ENCODE results near the gene ARPC5L. TPM values are rescaled to one million over a fixed set of nuclear protein-coding genes. Genes with fewer than 3 reads are reported as not detected.

The ARPC5L gene
- total RNA-seq, 1 donor: 13.5 TPM

DNA sequence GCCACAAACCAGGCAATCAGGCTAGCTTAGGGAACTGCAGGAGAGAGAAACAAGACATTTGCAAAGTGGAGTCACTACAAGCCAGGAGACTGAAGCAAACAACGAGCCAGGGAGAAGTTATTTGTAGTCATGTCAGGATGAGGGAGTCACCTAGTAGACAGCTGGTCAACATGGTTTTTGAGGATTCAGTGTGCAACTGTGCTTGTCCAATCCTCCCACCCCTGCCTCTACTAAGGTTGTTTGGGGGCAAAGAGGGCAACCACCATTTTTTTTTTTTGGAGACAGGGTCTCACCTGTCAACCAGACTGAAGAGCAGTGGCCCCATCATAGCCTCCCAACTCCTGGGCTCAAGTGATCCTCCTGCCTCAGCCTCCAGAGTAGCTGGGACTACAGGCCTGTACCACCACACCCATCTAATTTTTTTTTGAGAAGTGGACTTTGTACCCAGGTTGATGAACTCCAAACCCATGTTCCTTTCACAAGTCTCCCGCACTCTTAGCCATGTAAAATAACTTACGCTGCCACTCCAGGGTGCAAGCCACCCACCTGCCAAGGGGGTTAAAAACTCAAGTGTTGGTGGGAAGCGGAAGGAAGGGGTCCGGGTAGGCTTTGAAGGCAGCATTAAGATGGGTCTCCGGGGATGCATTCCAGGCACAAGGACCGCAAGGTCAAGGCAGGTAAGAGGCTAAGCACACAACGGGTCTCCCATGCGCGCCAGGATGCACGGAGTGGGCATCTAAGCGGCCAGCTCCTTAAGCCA lies 1.2 kb upstream of the ARPC5L start:
- no peak for DNase-seq (ENCODE audit: low read depth in 2 of 3, low spot score in 2 of 3)

DNA sequence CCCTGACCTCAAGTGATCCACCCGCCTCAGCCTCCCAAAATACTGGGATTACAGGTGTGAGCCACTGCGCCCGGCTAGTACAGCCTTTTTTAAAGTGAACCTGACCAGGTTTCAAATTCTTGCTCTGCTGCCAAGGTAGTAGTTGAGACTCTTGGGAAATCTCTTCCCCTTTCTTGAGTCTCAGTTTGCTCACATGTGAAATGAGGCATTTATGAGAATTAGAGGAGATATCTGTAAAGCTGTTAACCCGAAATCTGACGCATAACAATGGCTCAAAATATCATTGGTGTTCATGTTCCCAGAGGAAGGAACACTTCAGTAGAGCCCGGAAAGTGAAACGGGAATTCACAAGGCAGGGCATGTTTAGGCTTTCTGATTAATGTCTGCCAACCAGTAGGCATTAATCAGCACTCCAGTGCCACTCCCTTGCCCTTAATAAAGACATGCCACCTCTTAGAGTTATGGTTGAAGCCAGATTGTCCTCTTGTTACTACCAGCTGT lies 1.5 kb downstream of the ARPC5L start:
- no peak for DNase-seq (ENCODE audit: low read depth in 2 of 3, low spot score in 2 of 3)

DNA sequence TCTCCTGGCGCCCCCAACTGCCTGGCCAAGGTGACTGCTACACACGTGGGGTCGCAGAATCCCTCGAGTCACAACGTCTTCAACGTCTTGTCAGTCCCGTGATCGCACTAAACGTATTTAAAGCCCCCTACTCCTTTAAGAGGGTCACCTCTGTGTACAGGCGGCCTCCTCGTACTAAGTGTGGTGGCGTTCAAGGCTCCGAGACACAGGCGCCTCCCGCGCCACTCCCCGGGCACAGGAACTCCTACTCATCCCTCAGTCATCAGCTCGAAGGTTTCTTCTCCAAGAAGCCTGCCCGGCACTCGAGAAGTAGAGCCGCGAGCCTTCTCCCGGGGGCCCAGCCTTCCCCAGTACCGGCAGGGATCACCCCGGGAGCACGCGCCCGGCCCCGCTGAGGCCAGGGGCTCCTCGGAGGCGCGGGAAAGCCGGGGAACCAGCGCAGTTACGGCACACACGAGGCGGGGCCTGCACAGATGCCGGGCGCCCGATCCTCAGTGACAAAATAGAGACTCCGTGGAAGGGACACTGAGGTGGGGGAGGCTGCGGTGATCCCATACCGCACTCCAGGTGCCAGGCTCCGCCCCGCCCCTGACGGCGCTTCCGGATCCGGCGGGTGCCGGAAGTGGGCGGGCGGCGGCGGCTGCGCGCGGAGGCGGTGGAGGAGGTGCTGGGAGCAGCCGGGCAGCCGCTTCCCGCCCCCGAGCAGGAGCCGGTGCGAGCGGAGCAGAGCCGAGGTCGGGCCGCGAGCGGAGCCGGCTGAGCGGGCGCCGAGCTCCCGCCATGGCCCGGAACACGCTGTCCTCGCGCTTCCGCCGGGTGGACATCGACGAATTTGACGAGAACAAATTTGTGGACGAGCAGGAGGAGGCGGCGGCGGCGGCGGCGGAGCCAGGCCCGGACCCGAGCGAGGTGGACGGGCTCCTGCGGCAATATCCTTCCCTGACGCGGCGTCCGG lies 6.9 kb downstream of the ARPC5L start:
- DNase-seq (ENCODE audit: low read depth in 2 of 3, low spot score in 2 of 3): peak; percentile 75 to 94 (median 91)

DNA sequence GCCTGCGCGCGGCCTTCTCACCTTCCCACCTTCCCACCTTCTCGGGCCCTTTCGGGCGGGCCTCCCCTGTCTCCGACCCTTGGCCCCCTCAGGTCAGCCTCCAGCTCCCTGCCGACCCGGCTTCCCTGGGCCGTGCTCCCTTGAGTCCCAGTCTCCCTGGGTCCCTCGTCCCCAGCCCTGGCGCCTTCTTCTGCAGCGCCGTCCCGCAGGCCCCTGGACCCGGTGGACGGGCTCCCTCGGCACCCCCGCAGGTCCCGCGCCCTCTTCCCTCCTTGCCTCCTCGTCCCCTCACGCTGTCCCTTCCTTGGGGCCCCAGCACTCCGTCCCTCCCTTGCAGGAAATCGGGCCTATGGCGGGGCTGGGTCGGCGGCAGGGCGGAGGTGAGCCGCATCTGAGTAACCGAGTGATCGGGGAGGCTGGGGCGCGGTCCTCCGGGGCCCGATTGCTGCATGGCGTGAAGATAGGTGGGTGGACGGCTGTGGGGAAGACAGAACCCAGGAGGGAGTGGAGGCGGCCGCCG lies 7.6 kb downstream of the ARPC5L start:
- no peak for DNase-seq (ENCODE audit: low read depth in 2 of 3, low spot score in 2 of 3)

DNA sequence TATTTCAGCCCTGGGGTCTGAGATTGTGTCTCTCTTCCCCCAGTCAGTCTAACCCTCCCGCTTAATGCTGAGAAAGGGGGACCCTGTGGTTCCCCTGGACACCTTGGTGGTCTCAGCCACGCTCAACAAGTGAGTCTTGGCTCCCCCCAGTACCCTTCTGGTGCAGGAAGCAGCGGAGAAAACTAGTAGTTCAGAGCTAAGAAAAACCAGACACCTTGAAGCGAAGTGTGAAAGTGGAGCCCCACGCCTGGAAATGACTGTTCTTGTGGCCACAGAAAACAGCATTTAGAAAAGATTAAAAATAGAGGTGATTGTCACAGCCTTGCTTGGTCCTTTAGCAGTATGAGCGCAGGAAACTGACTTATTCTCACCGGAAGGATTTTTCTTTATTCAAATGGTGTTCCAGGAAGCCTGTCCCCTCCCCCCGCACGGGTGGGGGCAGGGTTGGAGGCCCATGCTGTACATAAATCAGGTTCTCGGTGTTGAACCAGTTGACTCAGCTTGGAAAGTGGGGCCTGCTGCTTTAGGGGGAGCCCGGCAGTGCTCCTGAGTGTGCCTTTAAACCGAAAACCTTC lies 8.1 kb downstream of the ARPC5L start:
- peak in 2 of 3 donors; percentile 80 to 82 for DNase-seq (ENCODE audit: low read depth in 2 of 3, low spot score in 2 of 3)

DNA sequence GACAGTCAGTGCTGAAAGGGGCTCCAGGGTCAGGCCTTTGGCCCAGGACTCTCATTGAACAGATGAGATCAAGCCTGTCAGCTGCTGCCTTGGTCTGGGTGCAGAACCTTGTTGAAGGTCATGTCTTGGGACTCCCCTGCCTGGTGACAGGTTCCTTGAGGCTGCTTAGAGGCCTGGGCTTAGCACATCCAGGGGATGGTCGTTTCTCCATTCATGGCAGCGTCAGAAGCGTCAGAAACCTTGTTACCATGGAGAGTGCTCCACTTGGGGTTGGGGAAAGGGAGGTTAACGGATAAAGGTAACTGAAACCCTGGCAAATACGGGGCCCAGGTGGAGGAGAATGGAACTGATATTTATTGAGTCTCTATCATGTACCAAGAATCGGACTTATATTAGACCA lies 8.8 kb downstream of the ARPC5L start:
- DNase-seq (ENCODE audit: low read depth in 2 of 3, low spot score in 2 of 3): peak in 1 of 3 donors; percentile 19

DNA sequence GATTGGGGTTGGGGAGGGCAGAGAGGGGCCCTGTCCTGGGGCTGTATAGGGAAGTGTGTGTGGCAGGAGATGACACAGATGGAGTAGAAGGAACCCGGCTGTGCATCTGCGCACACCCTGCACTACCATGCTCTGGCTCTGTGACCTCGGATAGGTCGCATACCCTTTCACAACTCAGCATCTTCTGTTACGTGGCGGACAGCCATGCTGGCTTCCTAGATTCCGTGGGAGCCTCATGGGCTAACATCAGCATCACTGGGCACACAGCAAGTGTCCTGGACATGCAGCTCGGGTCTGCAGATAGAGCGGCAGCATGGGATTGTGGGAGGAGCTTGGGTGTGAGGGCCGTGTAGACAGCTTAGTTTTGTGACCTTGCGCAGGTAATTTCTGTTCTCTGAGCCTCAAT lies 9.2 kb downstream of the ARPC5L start:
- no peak for DNase-seq (ENCODE audit: low read depth in 2 of 3, low spot score in 2 of 3)

DNA sequence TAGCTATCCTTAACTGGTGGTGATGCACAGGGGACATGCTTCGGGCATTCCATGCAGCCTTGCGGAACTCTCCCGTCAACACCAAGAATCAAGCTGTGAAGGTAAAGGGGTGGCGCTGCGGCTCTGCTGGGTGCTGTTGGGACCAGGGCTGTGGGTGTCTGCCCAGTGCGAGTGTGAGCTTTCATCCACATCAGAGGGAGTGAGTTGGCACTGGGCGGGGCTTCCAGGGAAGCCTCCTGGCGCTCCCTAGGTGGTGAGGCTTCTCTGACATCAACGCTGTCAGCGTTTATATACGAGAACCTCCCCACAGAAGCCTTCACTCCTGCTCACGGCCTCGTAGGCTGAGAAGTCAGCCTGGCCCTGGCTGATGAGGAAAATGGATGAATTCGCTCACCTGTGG lies 11.7 kb downstream of the ARPC5L start:
- DNase-seq (ENCODE audit: low read depth in 2 of 3, low spot score in 2 of 3): no peak

DNA sequence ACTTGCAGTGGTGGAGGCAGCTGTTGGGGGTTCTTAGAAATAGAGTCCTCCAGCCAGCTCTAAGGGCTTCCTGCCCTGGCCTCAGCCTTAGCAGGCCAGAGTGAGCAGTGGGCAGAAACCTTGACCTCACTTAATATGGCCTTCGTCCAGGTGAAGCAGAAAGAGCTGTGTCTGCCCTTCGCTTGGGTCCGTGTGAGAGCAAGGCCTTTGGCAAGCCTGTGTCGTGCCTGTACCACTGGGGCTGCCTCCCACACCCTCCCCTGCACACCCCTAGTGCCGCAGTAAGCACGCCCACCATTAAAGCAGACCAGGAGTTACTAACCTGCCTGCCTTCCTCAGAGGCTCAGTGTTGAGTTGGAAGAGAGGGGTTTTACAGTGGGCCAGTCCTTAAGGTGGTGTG lies 13.6 kb downstream of the ARPC5L start:
- no peak for DNase-seq (ENCODE audit: low read depth in 2 of 3, low spot score in 2 of 3)

DNA sequence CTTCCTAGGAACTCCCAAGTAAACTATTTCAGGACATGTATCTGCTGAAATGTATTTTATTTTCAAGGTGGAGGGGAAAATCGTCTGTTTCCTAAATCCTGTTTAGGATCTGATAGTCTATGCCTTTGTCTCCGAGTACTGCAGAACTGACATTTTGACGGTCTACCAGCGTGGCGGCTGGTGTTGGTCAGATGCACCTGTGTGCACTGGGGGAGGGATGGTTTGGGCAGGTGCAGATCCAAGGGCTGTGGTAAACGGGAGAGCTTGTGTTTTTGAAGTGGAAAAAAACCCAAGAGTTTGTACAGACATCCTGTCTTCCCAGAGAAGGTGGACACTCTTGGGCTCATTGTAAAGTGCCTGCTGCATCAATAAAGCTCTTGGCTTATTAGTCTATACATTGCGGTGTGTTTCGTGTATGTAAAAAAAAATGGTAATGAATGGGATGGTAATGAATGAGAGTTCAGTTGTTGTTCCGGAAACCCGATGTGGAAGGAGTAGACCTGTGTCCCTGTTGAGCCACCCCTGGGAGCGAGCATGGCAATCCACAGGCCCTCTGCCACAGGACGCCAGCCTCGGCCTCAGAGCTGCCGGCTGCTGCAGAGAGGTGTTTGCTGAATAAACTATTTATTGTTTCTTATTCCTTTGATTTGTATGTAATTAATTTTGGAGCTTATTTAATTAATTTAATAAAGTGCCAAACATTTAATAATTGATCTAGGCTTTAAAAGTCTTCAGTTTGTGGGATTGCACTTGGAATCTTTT lies 15.3 kb downstream of the ARPC5L start:
- no peak for DNase-seq (ENCODE audit: low read depth in 2 of 3, low spot score in 2 of 3)

DNA sequence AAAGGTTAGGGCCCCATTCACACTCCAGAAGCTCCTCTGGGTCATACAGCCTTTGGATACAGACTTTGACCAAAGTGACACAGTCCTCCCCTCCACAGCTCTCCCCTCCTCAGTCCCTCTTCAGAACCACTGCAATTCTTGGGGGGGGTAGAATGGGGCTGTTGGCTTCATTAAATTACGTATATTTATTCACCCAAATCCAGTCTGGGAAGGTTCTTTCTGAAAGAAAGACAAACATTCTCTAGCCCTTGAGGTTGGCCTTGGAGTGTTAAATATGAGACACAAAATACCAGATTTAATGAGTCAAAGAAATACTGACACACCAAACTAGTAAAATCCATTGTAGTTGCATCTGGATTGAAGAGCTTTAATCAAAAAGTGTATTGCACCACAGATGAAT lies 16.1 kb downstream of the ARPC5L start:
- DNase-seq (ENCODE audit: low read depth in 2 of 3, low spot score in 2 of 3): no peak

DNA sequence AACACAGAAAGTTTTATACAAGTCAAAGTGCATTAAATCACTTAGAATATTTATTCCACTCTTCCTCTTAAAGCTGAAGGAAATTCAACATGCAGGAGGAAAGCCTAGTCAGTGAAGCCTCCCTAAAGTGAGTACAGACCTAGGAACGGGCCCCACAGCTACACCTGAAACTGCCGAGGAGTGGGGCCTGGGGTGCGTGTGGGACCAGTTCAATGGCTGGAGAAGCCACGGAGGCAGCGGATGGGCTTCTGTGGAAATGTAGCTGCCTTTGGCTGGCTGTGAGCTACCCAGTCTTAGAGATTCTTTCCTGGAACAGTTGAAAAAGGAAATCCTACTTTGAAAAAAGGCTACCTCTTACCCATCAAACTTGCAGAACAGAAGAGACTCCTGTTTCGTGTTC lies 16.6 kb downstream of the ARPC5L start:
- no peak for DNase-seq (ENCODE audit: low read depth in 2 of 3, low spot score in 2 of 3)

DNA sequence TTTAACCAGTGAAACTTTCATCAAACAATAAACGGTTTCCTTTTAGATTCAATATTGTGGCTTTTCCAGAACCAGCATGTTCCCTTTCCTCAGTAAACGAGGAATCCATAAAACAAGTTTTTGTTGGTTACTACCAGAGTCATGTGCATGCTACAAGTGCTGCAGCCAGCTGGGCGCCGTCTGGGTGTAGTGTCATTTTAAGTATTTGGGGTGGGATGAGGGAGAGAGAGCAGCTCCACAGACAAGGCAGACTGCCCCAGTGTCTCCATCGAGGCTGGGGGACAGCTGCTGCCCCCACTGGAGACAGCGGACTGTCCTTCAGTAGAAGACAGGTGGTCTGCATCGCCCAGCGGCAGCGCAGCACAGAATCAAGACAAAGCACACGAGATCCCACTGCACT lies 17.3 kb downstream of the ARPC5L start:
- no peak for DNase-seq (ENCODE audit: low read depth in 2 of 3, low spot score in 2 of 3)

DNA sequence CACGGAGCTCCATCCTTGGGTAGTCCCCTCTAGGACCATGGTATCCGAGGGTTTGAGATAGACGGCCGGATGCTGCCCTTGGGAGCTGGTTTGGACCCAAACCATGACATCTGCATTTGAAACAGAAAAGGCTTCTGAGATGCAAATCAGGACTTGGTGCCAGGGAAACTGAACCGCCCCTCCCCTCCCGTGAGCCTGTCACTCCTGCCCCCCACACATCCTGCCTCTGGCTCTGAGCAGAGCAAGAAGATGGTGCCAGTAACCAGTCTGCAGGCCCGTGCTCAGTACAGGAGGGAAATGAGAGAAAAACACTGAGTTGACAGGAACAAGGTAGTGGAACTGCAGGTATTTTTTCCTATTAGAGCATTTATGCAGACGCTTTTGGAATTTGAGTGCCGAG lies 18.6 kb downstream of the ARPC5L start:
- DNase-seq (ENCODE audit: low read depth in 2 of 3, low spot score in 2 of 3): no peak

DNA sequence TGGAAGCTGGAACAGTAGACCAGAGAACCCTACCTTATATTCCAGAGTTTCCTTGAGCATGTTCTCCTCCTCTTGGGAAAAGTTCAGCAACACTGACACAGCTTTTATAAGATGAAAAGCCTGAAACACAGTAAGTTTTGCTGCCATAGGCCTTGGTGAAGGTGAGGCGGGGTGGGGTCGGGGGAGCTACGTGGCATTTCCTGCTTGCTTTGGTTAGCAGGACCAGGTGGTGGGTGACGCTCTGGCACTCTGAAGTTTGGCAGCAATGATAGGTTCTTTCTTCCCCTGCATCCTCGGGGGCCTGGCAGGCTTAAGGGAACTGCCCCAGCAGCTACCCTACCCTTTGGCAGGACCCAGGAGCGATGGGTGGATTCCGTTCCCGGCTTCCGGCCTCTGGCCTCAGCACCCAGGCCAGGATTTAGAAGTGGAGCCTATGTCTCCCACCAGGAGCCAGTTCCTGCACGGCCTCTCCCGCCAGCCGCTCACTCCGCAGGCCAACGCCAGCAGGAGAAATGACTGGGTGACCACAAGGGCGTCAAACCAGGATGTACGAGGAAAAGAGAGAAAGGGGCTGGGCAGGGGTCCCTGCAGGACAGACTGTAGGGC lies 19.3 kb downstream of the ARPC5L start:
- no peak for DNase-seq (ENCODE audit: low read depth in 2 of 3, low spot score in 2 of 3)

DNA sequence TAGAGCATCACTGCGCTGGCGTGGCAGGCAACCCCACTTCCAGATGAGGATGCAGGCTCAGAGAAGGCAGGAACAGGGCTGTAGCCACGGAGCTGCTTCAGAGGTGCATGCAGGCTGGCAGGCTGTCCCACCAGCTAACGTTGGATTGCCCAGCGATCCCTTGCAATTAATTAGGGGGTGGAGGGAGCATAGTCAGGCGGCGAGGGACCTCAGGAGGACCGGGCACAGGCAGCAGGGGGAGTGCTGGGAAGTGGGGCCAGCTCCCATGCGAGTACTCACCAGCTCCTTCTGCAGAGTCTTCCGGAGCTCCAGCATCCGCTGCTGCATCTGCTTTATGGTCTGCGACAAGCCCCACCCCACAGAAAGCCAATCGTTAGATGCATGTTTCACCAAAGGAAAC lies 20.3 kb downstream of the ARPC5L start:
- DNase-seq (ENCODE audit: low read depth in 2 of 3, low spot score in 2 of 3): no peak

DNA sequence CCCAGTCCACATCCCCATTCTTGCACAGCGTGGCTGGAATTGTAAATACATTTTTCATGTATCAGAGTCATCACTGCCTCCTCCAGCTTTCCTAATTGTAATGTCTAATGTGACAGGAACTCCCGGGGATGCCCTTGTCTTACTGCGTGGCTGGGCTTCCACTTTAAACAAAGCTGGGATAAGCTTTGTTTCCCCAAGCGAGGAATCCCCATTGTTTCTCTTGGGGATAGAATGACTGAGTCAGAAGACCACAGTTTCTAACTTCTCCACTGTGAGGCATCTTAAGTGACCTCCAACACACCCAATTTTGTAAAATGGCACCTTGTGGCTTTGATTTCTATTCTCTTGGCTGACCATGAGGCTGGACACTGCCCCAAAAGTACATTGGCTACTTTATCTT lies 22.4 kb downstream of the ARPC5L start:
- DNase-seq (ENCODE audit: low read depth in 2 of 3, low spot score in 2 of 3): no peak

DNA sequence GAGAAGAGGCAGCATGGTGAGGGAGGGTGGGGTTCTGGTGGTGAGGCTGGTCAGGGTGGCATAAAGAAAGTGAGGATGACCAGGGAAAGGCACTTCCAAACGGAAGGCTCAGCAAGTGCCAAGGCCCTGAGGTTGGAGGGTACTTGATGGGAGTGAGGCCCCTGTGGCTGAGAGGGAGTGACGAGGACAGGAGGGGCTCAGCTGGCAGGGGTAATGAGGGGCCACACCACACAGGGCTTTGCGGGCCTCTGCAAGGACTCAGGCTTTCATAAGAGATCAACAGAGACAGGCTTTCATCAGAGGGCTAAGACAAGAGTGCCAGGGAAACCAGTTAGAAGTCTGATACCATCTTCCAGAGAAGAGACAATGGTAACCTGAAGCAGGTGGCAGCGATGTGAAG lies 23.6 kb downstream of the ARPC5L start:
- DNase-seq (ENCODE audit: low read depth in 2 of 3, low spot score in 2 of 3): no peak

DNA sequence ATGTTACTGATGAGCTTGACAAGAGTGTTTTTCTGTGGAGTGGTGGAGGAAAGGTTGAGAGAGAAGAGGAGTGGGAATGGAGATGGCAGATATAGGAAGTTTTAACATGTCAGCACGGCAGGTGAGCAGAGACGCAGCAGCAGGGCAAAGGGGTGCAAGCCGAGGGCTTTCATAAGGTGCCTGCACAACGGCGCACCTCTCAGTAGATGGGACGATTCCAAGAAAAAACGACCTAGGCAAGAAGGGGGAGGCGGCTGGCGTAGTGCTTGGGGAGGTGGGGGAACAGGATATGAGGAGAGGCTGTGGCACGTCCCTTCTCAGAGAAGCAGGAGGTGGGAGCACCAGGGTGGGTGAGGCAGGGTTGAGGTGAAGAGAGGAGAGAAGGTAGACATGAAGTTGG lies 24.5 kb downstream of the ARPC5L start:
- no peak for DNase-seq (ENCODE audit: low read depth in 2 of 3, low spot score in 2 of 3)

All from hematopoietic multipotent progenitor cell (in vitro differentiated cells).